ENCODE data around the gene ZNF629. TPM values are rescaled to one million over a fixed set of nuclear protein-coding genes. Genes with fewer than 3 reads are reported as not detected.

The ZNF629 gene
- total and polyA plus RNA-seq, 2 of the 4 experiments (the other 2 are of a cell fraction) = 7.3 to 9.1 TPM

DNA sequence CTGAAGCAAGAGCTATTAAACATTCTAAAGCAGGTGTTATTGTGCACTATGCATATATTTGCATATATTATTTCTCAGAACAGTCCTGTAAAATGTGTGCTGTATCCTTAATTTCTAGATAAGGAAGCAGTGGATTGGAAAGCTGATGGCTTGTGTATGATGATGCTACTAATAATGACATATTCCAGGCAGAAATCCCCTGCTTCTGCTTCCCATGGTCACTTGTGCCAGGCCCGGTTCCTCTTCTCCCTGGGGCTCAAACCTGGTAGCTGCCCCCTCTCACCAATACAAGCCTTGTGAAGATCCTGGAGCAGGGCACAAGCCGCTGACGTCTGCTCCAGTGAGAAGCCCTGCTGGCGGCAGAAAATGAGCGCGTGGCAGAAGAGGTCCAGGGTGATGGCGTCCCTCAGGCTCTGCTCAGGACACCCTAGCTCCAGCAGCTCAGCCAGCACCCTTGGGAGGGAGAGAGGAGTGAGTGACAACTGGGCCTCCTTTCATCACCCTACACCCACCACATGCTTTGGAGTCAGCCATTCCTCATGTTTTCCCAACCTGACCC lies 26.9 kb downstream of the ZNF629 start:
- DNase-seq = no peak
- H3K18ac ChIP-seq (ENCODE audit: low read depth, low read length) = no peak overlapping the region
- CTCF ChIA-PET = no interaction called here
- no peak overlapping the region for H2AK5ac ChIP-seq (ENCODE audit: low read depth, low read length)
- WGBS, 2 experiments (ENCODE audit: extremely low coverage in 2 of 2, insufficient read length in 1 of 2) = no CpG with 5 or more reads among the region's 7 CpGs
- no peaks in the 10 kb centered on the region for H3K9me3 ChIP-seq (ENCODE audit: control insufficient read depth, insufficient read depth, low read length)
- no peak overlapping the region for H2AFZ ChIP-seq (replicated peaks; ENCODE audit: low read length, poor library complexity)
- H3K4me1 ChIP-seq (ENCODE audit: control insufficient read depth, insufficient read depth, low read length) = peaks cover 12% of the 10 kb centered on the region
- H3K9ac ChIP-seq (ENCODE audit: low read depth, low read length) = no peak overlapping the region
- H2BK120ac ChIP-seq (ENCODE audit: low read depth, low read length) = no peak overlapping the region
- no peak overlapping the region for H3K27ac ChIP-seq (ENCODE audit: insufficient read depth, low read length)
- peaks cover 35% of the 10 kb centered on the region for H3K36me3 ChIP-seq (ENCODE audit: control insufficient read depth, insufficient read depth, low read length)
- dilution Hi-C loops (cut with HindIII; ENCODE audit: low sequenced_read_pairs, unreplicated experiment) = no loop called here
- no peak overlapping the region for H3K4me2 ChIP-seq (ENCODE audit: low read depth, low read length)
- 0 out of 2 replicates have a peak, but pooled peaks cover 4% of the 10 kb centered on the region for H3K9me1 ChIP-seq (ENCODE audit: insufficient read depth, low read length)
- no peak overlapping the region for H2BK15ac ChIP-seq (ENCODE audit: low read depth, low read length)
- H2AK9ac ChIP-seq (replicated peaks; ENCODE audit: low read depth, low read length, poor library complexity) = no peak overlapping the region
- no peak overlapping the region for H4K5ac ChIP-seq (ENCODE audit: low read depth, low read length)
- no peak overlapping the region for H2BK5ac ChIP-seq (ENCODE audit: low read depth, low read length, poor library complexity, severe bottlenecking)
- peaks cover 17% of the 10 kb centered on the region for H4K20me1 ChIP-seq (ENCODE audit: insufficient read depth, low read length)
- no peaks in the 10 kb centered on the region for H3K27me3 ChIP-seq (ENCODE audit: control insufficient read depth, insufficient read depth, low read length)
- in situ Hi-C loops (cut with MboI; ENCODE audit: low sequenced_read_pairs) = no loop called here
- H3K23ac ChIP-seq (ENCODE audit: low read depth, low read length) = no peak overlapping the region
- H3K4me3 ChIP-seq (ENCODE audit: insufficient read depth, low read depth, low read length) = no peak overlapping the region
- no peak overlapping the region for H2BK20ac ChIP-seq (ENCODE audit: low read depth, low read length)
- no peak overlapping the region for H4K8ac ChIP-seq (ENCODE audit: low read depth in 2 of 2, low read length in 2 of 2)
- intact Hi-C loops (cut with micrococcal nuclease) = loop anchor here (5.0 kb wide), 1 partner anchor 162 kb away; the partner anchor contains the start of gene FBXL19
- POLR2A ChIA-PET (ENCODE audit: unreplicated experiment) = no interaction called here
- no peak overlapping the region for H3K56ac ChIP-seq (ENCODE audit: extremely low read depth, insufficient read depth, low read length)
- TF ChIP-seq, protein P1, sequence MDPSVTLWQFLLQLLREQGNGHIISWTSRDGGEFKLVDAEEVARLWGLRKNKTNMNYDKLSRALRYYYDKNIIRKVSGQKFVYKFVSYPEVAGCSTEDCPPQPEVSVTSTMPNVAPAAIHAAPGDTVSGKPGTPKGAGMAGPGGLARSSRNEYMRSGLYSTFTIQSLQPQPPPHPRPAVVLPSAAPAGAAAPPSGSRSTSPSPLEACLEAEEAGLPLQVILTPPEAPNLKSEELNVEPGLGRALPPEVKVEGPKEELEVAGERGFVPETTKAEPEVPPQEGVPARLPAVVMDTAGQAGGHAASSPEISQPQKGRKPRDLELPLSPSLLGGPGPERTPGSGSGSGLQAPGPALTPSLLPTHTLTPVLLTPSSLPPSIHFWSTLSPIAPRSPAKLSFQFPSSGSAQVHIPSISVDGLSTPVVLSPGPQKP (IDR thresholded peaks at IDR 0.05; ENCODE audit: borderline replicate concordance, low read depth, low read length) = no peak
- TF ChIP-seq BHLHE40 (IDR thresholded peaks at IDR 0.05; ENCODE audit: low read depth, low read length) (no peak), SMC3 (IDR thresholded peaks at IDR 0.05; ENCODE audit: low read depth, low read length) (no peak), RCOR1 (IDR thresholded peaks at IDR 0.05; ENCODE audit: insufficient replicate concordance, low read length) (no peak), POLR2A (IDR thresholded peaks at IDR 0.05; ENCODE audit: low read depth, low read length) (no peak), CEBPB (IDR thresholded peaks at IDR 0.05; ENCODE audit: low read depth, low read length) (no peak), FOS (IDR thresholded peaks at IDR 0.05; ENCODE audit: low read depth, low read length) (no peak), RFX5 (IDR thresholded peaks at IDR 0.05; ENCODE audit: low read depth, low read length) (no peak), NFE2L2 (IDR thresholded peaks at IDR 0.05; ENCODE audit: low read depth, low read length) (no peak), MXI1 (IDR thresholded peaks at IDR 0.05; ENCODE audit: borderline replicate concordance, low read depth, low read length) (no peak), CHD1 (IDR thresholded peaks at IDR 0.05; ENCODE audit: low read depth, low read length) (no peak), RAD21 (IDR thresholded peaks at IDR 0.05; ENCODE audit: low read length) (no peak), MAFK (IDR thresholded peaks at IDR 0.05; ENCODE audit: low read depth, low read length) (no peak), MAZ (IDR thresholded peaks at IDR 0.05; ENCODE audit: borderline replicate concordance, low read depth, low read length) (no peak)
- TF ChIP-seq, protein P2, sequence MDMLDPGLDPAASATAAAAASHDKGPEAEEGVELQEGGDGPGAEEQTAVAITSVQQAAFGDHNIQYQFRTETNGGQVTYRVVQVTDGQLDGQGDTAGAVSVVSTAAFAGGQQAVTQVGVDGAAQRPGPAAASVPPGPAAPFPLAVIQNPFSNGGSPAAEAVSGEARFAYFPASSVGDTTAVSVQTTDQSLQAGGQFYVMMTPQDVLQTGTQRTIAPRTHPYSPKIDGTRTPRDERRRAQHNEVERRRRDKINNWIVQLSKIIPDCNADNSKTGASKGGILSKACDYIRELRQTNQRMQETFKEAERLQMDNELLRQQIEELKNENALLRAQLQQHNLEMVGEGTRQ (IDR thresholded peaks at IDR 0.05; ENCODE audit: low read depth, low read length) = no peak
- TF ChIP-seq, protein P3, sequence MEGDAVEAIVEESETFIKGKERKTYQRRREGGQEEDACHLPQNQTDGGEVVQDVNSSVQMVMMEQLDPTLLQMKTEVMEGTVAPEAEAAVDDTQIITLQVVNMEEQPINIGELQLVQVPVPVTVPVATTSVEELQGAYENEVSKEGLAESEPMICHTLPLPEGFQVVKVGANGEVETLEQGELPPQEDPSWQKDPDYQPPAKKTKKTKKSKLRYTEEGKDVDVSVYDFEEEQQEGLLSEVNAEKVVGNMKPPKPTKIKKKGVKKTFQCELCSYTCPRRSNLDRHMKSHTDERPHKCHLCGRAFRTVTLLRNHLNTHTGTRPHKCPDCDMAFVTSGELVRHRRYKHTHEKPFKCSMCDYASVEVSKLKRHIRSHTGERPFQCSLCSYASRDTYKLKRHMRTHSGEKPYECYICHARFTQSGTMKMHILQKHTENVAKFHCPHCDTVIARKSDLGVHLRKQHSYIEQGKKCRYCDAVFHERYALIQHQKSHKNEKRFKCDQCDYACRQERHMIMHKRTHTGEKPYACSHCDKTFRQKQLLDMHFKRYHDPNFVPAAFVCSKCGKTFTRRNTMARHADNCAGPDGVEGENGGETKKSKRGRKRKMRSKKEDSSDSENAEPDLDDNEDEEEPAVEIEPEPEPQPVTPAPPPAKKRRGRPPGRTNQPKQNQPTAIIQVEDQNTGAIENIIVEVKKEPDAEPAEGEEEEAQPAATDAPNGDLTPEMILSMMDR (conservative IDR thresholded peaks at IDR 0.05; ENCODE audit: low read depth, low read length) = no peak
- no TSS peak for BruUV-seq (replicated peaks)
- no peak overlapping the region for H3K4ac ChIP-seq (ENCODE audit: low read depth, low read length)
- no peak overlapping the region for H4K91ac ChIP-seq (ENCODE audit: insufficient read depth, low read depth, low read length)
- H3K14ac ChIP-seq (replicated peaks; ENCODE audit: low read depth, low read length) = no peak overlapping the region
- peaks cover 20 to 47% of the 10 kb centered on the region in 2 experiments for H3K79me1 ChIP-seq (ENCODE audit: low read depth in 1 of 2, low read length in 2 of 2)
- ATAC-seq (ENCODE audit: low read depth) = no peak

Measured in IMR-90 (cell line).